HG02763 (cell line): ENCODE data around the gene TPST1.

Experiments used
- ATAC-seq: cut with Tn5 transposase; IDR thresholded peaks from one replicate; pipeline ENCODE4 v1.9.1; 2021; ENCODE audit warnings: mild to moderate bottlenecking, moderate library complexity; ENCODE audit not compliant: unreplicated experiment

Gene TPST1

GRCh38 chr7:66281678-66282590 is 76.8 kb downstream of the TPST1 start:
- no peak for ATAC-seq

- no peak for ATAC-seq
Measured at GRCh38 chr7:66282591-66282935, 77.4 kb downstream of the TPST1 start.

DNA sequence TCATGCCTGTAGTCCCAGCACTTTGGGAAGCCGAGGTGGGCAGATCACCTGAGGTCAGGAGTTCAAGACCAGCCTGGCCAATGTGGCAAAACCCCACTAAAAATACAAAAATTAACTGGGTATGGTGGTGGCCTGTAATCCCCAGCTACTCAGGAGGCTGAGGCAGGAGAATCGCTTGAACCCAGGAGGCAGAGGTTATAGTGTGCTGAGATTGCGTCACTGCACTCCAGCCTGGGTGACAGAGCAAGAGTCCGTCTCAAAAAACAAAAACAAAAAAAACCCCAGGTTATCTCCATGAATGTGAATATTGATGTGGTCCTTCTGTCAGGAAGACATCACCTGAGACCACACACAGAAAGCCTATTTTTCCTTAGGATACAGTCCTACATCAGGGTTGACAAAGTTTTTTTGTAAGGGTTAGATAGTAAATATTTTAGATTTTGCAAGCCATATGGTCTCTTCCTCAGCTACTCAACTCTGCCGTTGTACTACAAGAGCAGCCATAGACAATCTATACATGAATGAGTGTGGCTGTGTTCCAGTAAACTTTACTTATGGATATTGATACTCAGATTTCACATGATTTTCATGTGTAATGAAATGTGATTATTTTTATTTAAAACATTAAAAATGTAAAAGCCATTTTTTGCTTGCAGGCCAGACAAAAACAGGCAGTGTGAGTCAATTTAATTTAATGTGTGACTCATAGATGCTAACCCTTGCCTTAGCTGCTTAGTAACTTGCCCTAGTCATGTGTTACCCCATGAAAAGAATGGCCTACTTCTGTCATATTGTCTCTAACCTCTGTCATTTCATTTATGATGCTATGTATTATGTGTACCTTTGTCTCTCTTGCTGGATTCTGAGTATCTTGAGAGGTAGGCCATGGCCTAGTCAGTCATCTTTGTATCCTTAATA is 78.1 kb downstream of the TPST1 start:
- no peak for ATAC-seq

GRCh38 chr7:66296001-66296521 is 90.9 kb downstream of the TPST1 start:
- ATAC-seq, result no peak

DNA sequence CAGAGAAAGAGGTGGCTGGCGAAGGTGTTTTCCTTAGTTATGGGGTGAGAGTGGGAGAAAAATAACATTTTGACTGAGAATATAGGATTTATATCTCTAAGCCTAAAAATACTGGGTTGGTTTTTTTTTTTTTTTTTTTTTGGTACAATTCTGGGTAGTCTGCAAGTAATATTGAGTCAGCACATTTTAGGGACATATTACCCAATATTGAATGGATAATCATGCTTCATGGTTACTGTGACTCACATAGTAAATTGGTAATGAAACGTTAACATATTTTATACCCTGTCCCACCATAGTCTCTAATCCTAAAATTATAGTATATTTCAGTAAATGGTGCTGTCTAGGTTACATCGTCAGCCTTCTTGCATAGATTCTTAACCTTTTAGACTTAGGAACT is 91.4 kb downstream of the TPST1 start:
- no peak for ATAC-seq

DNA sequence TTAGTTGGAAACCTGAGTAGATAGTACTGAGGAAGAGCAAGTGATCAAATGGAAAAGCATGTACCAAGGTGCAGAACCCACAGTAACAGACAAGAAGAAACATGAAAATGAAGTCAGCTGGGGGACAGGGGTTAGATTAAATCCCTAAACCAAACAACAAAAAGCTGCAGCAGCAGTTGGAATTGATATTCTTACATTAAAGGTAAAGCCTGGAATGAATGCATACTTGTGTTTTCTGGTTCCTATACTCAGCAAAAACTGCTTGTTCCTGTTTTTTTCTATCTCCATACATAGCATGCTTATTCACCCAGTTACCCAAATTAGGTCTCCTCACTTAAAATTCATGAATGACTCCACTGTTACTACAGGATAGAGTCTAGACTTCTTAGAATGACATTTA is 92.4 kb downstream of the TPST1 start:
- ATAC-seq, result no peak

GRCh38 chr7:66301249-66301648 is 96.1 kb downstream of the TPST1 start:
- no peak for ATAC-seq

DNA sequence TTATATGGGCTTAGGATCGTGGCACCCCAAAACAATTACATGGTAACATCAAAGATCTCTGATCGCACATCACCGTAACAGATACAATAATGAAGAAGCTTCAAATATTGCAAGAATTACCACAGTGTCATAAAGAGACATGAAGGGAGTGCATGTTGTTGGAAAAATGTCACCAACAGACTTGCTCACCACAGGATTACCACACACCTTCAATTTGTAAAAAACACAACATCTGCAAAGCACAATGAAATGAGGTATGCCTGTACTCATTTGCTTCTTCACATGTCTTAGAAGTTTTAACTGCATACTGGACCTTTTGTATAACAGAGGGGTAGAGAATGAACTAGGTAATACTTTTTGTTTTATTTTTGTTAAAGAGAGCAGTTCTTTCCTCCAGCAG is 96.6 kb downstream of the TPST1 start:
- ATAC-seq, result no peak

GRCh38 chr7:66303454-66304155 is 98.5 kb downstream of the TPST1 start:
- ATAC-seq, result no peak

- no peak for ATAC-seq
Measured at GRCh38 chr7:66304536-66304935, 99.4 kb downstream of the TPST1 start.

DNA sequence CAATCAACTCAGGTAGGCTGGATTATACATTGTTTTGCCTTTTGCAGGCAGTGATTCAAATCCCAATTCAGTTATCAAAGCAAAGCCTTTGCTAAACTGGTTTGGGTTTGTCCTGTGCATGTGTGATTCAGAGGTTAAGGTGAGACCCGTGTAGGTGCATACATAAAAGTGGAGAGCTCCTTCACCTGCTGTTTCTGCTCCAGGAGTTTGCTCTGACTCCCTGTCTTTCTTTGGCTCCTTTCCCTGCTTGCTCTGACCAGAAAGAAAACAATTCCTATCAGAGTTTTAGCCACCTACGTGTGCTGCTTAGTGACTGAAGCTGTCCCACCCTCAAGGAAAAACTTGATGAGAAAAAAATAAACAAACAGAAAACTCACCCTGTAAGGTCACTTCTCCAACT is 101.1 kb downstream of the TPST1 start:
- no peak for ATAC-seq

DNA sequence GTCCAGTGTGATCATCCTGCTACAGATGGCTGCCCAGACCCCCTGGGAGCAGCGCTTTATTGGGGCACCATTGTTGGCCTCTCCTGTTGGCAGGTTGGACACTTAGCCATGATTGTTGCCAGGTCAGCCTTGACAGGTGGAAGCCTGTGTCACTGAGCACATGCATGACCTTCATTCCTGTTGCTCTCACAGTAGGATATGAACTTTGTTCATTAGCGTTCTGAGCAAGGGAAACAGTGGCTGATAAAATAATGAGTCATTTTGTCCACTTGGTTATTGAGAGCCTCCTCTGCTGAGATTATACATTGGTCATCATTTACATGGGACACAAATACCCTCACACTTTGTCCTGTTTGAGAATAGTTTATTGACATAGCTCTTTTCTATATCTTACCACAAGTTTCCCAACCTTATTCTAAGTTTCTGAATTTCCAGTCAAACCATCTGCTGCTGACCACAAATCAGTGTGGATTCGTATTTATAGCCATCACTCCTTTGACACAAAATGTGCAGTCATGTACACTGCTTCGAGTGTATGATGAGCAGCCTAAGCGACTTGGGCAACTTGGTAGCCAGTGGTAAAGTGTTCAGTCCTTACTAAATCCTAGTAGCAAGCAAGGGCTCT is 102.6 kb downstream of the TPST1 start:
- no peak for ATAC-seq

DNA sequence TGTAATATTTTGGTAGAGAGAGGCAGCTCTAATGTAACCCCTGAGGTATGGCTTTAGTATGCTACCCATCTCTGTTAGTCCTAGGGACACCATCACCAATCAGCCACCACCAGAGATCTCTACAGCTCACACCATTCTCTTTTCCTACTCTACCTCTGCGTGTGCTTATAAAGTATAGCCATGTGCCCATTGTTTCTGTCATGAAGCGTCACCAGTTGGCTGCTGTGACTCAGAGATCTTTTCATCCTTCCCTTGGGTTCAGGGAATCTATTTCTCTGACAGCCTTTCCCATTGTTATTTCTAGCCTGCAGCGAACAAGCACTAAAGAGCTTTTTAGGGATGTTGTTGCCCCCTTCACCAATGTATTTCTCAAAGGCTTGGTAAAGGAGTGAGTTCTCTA is 103.3 kb downstream of the TPST1 start:
- no peak for ATAC-seq

DNA sequence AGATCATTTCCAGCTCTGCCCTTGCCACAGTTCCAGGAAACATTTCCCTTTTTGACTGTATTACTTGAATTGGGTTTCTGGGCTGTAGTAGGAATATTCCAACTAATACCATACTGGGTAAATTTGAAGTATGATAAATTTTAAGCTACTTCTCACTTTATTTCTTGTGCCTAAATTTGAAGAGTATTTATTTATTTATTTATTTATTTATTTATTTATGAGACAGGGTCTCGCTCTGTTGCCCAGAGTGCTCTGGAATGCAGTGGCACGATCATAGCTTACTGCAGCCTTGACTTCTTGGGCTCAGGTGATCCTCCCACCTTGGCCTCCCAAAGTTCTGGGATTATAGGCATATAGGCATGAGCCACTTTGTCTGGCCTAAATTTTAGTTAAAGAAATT is 105.5 kb downstream of the TPST1 start:
- no peak for ATAC-seq

DNA sequence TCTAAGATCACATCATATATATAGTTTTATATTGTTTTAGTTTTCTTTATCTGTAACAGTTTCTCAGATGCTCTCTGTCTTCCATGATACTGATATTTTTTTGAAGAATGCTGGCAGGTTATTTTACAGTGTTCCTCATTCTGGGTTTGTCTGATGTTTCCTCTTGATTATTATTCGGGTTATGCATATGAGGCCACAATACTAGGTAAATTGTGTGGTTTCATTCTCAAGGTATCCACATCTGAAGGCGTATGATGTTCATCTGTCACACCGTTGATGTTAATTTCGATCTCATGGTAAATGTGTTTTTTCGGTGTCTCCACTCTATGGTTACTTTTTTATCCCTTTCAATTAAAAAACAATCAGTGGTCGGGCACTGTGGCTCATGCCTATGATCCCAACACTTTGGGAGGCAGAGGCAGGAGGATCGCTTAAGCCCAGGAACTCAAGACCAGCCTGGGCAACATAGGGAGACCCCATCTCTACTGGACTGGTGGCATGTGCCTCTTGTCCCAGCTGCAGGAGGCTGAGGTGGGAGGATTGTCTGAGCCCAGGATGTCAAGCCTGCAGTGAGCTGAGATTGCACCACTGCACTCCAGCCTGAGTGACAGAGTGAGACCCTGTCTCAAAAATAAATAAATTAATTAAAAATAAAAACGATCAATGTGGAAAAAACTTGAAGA is 108.9 kb downstream of the TPST1 start:
- no peak for ATAC-seq

GRCh38 chr7:66315192-66315591 is 110.1 kb downstream of the TPST1 start:
- no peak for ATAC-seq

DNA sequence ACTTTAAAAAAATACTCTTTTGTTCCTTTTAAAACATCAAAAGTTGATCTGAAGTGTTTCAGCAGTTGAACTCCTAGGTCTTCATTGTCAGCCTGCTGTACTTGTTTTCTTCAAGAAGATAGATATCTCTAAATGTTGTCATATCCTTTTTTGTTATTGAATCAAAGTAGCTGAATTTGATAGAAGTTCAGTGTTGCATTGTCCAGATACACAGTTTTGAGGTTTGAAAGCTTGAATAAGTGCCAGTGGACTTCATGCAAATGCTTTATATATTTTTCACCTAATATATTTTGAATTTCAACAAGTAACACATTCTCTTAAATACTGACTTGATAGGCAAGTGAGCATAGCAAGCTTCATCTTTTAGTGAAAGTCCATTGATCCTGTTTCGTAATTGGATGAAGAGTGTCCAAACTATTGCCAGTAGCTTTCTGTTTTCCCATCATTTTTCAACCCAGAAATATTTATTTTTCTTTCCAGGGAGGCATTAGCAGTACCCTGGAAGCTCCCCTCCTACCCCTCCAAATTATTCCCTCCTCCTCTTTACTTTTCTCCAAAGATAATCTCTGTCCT is 114.4 kb downstream of the TPST1 start:
- no peak for ATAC-seq

- no peak for ATAC-seq
Measured at GRCh38 chr7:66321283-66321682, 116.1 kb downstream of the TPST1 start.

- ATAC-seq, result no peak
Measured at GRCh38 chr7:66323114-66323796, 118.1 kb downstream of the TPST1 start.
